Putamen (tissue), 1 donor: ENCODE measurements around the gene FOLH1.
A peak's percentile ranks its signal among the peaks of the same experiment; 100 is the strongest.
"Not testable (repeated sequence)": the region's sequence is repeated elsewhere in the genome, so short reads cannot be mapped to it uniquely, and the experiment has no call there.

Experiments
- DNase-seq: peaks from one replicate; pipeline ENCODE4 v3.0.0-alpha.2; 2016; ENCODE audit warnings: low spot score

Gene FOLH1

DNA sequence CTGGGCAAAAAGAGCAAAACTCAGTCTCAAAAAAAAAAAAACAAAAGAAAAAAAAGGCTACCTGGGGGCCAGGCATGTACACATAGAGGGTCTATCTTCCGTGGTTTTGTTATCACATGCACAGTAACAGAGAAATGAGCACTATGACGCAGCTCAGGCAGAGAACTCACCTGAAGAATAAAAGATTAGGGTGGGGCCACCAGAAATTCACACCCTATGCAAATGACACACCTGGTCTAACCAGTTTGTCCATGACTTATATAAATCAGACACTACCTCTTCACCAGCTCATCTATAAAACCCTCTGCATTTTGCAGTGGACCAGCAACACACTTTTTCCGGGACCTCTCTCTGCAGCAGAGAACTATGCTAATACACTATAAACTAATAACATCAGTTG lies 30.5 kb downstream of the FOLH1 start:
- DNase-seq, result not testable (repeated sequence)

- not testable (repeated sequence) for DNase-seq
These were observed 33.0 kb downstream of the FOLH1 start for GRCh38 chr11:49175378-49175777.

GRCh38 chr11:49174691-49175366 lies 33.6 kb downstream of the FOLH1 start:
- not testable (repeated sequence) for DNase-seq

DNA sequence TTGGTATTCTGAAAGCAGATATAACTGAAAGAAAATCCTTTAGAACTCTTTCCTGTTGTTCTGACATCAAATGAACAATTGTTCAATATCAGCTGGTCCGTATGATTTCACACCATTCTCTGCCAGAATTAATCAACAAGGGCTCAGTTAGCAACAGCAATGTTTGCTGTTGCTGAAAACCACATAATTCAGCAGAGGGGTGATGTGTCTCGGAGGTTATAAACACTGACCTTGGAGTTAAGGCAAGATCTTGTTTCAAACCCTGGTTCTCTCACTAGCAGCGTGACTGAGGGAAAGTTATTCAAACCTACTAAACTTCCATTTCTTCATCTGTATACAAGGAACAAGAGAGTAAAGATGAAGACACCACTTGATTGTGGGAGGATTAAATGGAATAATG lies 36.8 kb downstream of the FOLH1 start:
- peak; percentile 79 for DNase-seq

DNA sequence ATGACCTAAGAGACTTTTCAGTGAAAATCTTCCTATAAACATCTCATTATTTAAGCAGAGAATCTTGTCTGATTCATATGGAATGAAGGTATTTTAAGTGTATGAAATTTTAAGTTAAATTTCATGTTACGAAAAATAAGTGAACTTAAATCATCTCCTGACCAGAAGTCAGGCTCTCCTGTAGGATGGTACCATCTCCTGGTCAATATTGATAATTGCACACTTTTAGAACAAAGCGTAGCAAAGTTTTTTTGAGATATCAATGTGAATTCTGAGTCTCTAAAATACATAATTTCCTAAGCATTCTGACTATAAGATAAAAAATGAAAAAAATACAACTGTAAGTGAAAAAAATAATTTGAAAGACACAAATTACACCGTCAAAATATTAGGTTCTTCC lies 38.8 kb downstream of the FOLH1 start:
- DNase-seq, result not testable (repeated sequence)

DNA sequence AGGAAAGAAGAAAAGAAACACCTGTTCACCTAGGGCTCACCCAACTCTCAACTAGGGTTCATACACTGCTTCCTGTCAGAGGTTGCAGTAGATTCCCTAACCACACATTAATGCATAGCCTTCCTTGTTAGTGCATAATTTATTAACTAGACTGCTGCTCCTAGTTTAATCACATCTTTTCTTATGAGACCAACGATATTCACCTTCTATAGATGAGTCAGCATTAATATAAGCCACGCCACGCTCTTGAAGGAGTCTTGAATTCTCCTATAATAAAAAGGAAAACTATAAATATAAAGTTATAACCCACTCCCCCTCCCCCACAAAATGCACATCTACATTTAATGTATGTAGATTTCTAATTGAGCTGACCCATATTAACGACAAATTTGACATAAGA lies 39.4 kb downstream of the FOLH1 start:
- DNase-seq, result not testable (repeated sequence)

DNA sequence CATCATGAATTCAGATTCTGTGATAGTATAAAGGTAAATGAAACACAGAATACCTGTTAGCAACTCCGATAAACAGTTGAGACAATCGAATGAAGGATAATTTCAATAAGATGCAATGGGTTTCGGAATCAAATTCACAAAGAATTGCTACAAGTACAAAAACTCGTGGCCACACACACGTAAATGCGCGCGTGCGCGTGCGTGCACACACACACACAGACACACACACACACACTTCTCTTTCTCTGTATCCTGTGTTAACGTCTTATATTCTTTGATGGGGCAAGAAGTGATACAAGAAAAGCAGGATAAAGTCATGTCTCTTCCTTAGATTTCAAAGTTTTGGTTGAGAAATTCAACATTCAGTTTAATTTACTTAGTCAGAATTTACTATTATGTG lies 57.2 kb downstream of the FOLH1 start:
- DNase-seq, result no peak

GRCh38 chr11:49102356-49102755 lies 106.0 kb downstream of the FOLH1 start:
- DNase-seq, result not testable (repeated sequence)
